NT2/D1 (cell line): ENCODE data around the gene BRD4.

Experiments
- DNase-seq: peaks from one replicate; pipeline ENCODE4 v3.0.0-alpha.2; 2011; ENCODE audit warnings: low read depth, low spot score
- H3K27me3 ChIP-seq: 2 replicates; pipeline ENCODE4 v1.6.0; 2011; ENCODE audit warnings: mild to moderate bottlenecking; ENCODE audit not compliant: insufficient read length, insufficient read depth
- H3K36me3 ChIP-seq: 2 replicates; pipeline ENCODE4 v1.6.1; 2011; ENCODE audit warnings: mild to moderate bottlenecking, low read length, mixed read lengths; ENCODE audit not compliant: insufficient read depth, insufficient read length
- H3K4me1 ChIP-seq: 2 replicates; pipeline ENCODE4 v1.5.1; 2011; ENCODE audit not compliant: insufficient read depth, insufficient read length
- H3K4me3 ChIP-seq: 2 replicates; pipeline ENCODE4 v1.5.1; 2011; ENCODE audit warnings: low read depth; ENCODE audit not compliant: insufficient read length
- H3K9ac ChIP-seq: 2 replicates; pipeline ENCODE4 v1.6.0; 2011; ENCODE audit warnings: low read depth; ENCODE audit not compliant: insufficient read length
- H3K9me3 ChIP-seq: 2 replicates; pipeline ENCODE4 v1.5.1; 2011; ENCODE audit warnings: mild to moderate bottlenecking, low read length; ENCODE audit not compliant: insufficient read depth
- SUZ12 ChIP-seq: IDR thresholded peaks from 2 replicates; pipeline ENCODE4 v1.6.1; 2011; ENCODE audit not compliant: insufficient read length, insufficient read depth; ENCODE audit errors: extremely low read depth
- YY1 ChIP-seq: IDR thresholded peaks from 2 replicates; pipeline ENCODE4 v1.6.1; 2011; ENCODE audit not compliant: insufficient read length, insufficient read depth
- ZNF274 ChIP-seq: IDR thresholded peaks from 2 replicates; pipeline ENCODE4 v1.6.1; 2011; ENCODE audit warnings: mild to moderate bottlenecking, low read depth, low read length

Gene BRD4

GRCh38 chr19:15318241-15318691, 14.1 kb downstream of the BRD4 start:
- H3K4me1 ChIP-seq, result peaks cover 10% of the 10 kb centered on the region

GRCh38 chr19:15317392-15318071, 14.8 kb downstream of the BRD4 start:
- Histone ChIP-seq H3K4me1 (peaks cover 10% of the 10 kb centered on the region), H3K36me3 (peaks cover 31% of the 10 kb centered on the region), H3K4me3 (no peak overlapping the region), H3K27me3 (no peaks in the 10 kb centered on the region), H3K9ac (no peak overlapping the region), H3K9me3 (no peaks in the 10 kb centered on the region)
- TF ChIP-seq SUZ12 (no peak), YY1 (no peak), ZNF274 (no peak)
- DNase-seq, result no peak

More at GRCh38 chr19:15318241-15318691, 14.1 kb downstream of the BRD4 start:
- no peak for DNase-seq
- Histone ChIP-seq H3K36me3 (peaks cover 27% of the 10 kb centered on the region), H3K9me3 (no peaks in the 10 kb centered on the region), H3K4me3 (no peak overlapping the region), H3K27me3 (no peaks in the 10 kb centered on the region), H3K9ac (no peak overlapping the region)
- TF ChIP-seq YY1, result no peak
- TF ChIP-seq ZNF274, result no peak

- peaks cover 12% of the 10 kb centered on the region for H3K4me1 ChIP-seq
Observed at GRCh38 chr19:15316498-15316897, 15.8 kb downstream of the BRD4 start.

GRCh38 chr19:15315101-15315500, 17.2 kb downstream of the BRD4 start:
- TF ChIP-seq SUZ12 (no peak), YY1 (no peak), ZNF274 (no peak)
- Histone ChIP-seq H3K4me1 (peaks cover 12% of the 10 kb centered on the region), H3K27me3 (no peaks in the 10 kb centered on the region)

More at GRCh38 chr19:15316498-15316897, 15.8 kb downstream of the BRD4 start:
- Histone ChIP-seq H3K4me3 (no peak overlapping the region), H3K36me3 (peaks cover 35% of the 10 kb centered on the region), H3K9me3 (no peaks in the 10 kb centered on the region), H3K9ac (no peak overlapping the region), H3K27me3 (no peaks in the 10 kb centered on the region)
- no peak for DNase-seq
- TF ChIP-seq YY1, result no peak
- TF ChIP-seq ZNF274, result no peak
- no peak for TF ChIP-seq SUZ12

GRCh38 chr19:15313649-15314279, 18.6 kb downstream of the BRD4 start:
- TF ChIP-seq SUZ12, result no peak
- no peak for TF ChIP-seq YY1
- no peak for TF ChIP-seq ZNF274
- Histone ChIP-seq H3K36me3 (peaks cover 32% of the 10 kb centered on the region), H3K9me3 (no peaks in the 10 kb centered on the region), H3K9ac (no peak overlapping the region), H3K27me3 (no peaks in the 10 kb centered on the region), H3K4me3 (no peak overlapping the region), H3K4me1 (peaks cover 16% of the 10 kb centered on the region)
- DNase-seq, result no peak

More at GRCh38 chr19:15315101-15315500, 17.2 kb downstream of the BRD4 start:
- Histone ChIP-seq H3K9me3 (no peaks in the 10 kb centered on the region), H3K9ac (no peak overlapping the region), H3K36me3 (peaks cover 35% of the 10 kb centered on the region), H3K4me3 (no peak overlapping the region)
- no peak for DNase-seq

GRCh38 chr19:15307169-15307568, 25.2 kb downstream of the BRD4 start:
- DNase-seq, result no peak
- no peak overlapping the region for H3K9ac ChIP-seq
- H3K36me3 ChIP-seq, result peaks cover 8% of the 10 kb centered on the region
- H3K27me3 ChIP-seq, result no peaks in the 10 kb centered on the region
- TF ChIP-seq YY1 (no peak), ZNF274 (no peak), SUZ12 (no peak)
- H3K4me3 ChIP-seq, result no peak overlapping the region
- H3K9me3 ChIP-seq, result peaks cover 4% of the 10 kb centered on the region; the same call in 1 of the 2 replicates
- peaks cover 14% of the 10 kb centered on the region for H3K4me1 ChIP-seq

GRCh38 chr19:15305582-15306334, 26.6 kb downstream of the BRD4 start:
- no peak for TF ChIP-seq YY1
- TF ChIP-seq SUZ12, result no peak
- TF ChIP-seq ZNF274, result no peak
- H3K36me3 ChIP-seq, result peaks cover 4% of the 10 kb centered on the region
- DNase-seq, result no peak

More at GRCh38 chr19:15305582-15306334, 26.6 kb downstream of the BRD4 start:
- peaks cover 4% of the 10 kb centered on the region; the same call in 1 of the 2 replicates for H3K9me3 ChIP-seq
- peaks cover 12% of the 10 kb centered on the region for H3K4me1 ChIP-seq
- H3K9ac ChIP-seq, result no peak overlapping the region
- H3K27me3 ChIP-seq, result no peaks in the 10 kb centered on the region
- H3K4me3 ChIP-seq, result no peak overlapping the region
